HepG2 (cell line): ENCODE data around the gene FCHSD1. TPM values are rescaled to one million over a fixed set of nuclear protein-coding genes. Genes with fewer than 3 reads are reported as not detected.
A peak's percentile ranks its signal among the peaks of the same experiment; 100 is the strongest.

Source experiments
- ATAD3A ChIP-seq: sonication (generic); formaldehyde crosslinking; IDR thresholded peaks from 2 replicates; pipeline ENCODE4 v1.4.0; 2020; ENCODE audit warnings: missing genetic modification reagents
- FOXJ3 ChIP-seq: sonication (generic); formaldehyde crosslinking; IDR thresholded peaks from 2 replicates; pipeline ENCODE4 v1.4.0; 2020; ENCODE audit warnings: missing genetic modification reagents, mild to moderate bottlenecking, borderline replicate concordance
- FOXM1 ChIP-seq: sonication (generic); formaldehyde crosslinking; IDR thresholded peaks from 2 replicates; pipeline ENCODE4 v1.5.0; 2020; ENCODE audit warnings: missing genetic modification reagents
- GPN1 ChIP-seq: sonication (generic); formaldehyde crosslinking; IDR thresholded peaks from 2 replicates; pipeline ENCODE4 v1.5.1; 2020; ENCODE audit warnings: missing genetic modification reagents, borderline replicate concordance
- KLF11 ChIP-seq: IDR thresholded peaks from 2 replicates; pipeline ENCODE4 v1.6.1; 2016; ENCODE audit warnings: missing compliant biosample characterization
- MAFG ChIP-seq: sonication (generic); formaldehyde crosslinking; IDR thresholded peaks from 2 replicates; pipeline ENCODE4 v1.5.1; 2020; ENCODE audit warnings: mild to moderate bottlenecking, missing genetic modification reagents
- MEF2D ChIP-seq: sonication (generic); formaldehyde crosslinking; IDR thresholded peaks from 2 replicates; pipeline ENCODE4 v1.5.1; 2020; ENCODE audit warnings: mild to moderate bottlenecking, missing genetic modification reagents
- NCOA5 ChIP-seq: sonication (generic); formaldehyde crosslinking; IDR thresholded peaks from 2 replicates; pipeline ENCODE4 v1.4.0; 2020; ENCODE audit warnings: missing genetic modification reagents
- NR1H2 ChIP-seq: sonication (generic); formaldehyde crosslinking; IDR thresholded peaks from 2 replicates; pipeline ENCODE4 v1.8.1; 2022; ENCODE audit warnings: low read depth, missing genetic modification reagents, borderline replicate concordance
- PLRG1 ChIP-seq: fragments of 450-650 bp; conservative IDR thresholded peaks from 2 replicates; pipeline ENCODE4 v1.6.1; 2016
- RORA ChIP-seq: sonication (generic); formaldehyde crosslinking; IDR thresholded peaks from 2 replicates; pipeline ENCODE4 v1.5.0; 2020; ENCODE audit warnings: mild to moderate bottlenecking, missing genetic modification reagents, moderate library complexity
- SALL1 ChIP-seq: sonication (generic); formaldehyde crosslinking; IDR thresholded peaks from 2 replicates; pipeline ENCODE4 v1.8.0; 2022; ENCODE audit warnings: mild to moderate bottlenecking, missing genetic modification reagents
- SMAD3 ChIP-seq: sonication (generic); formaldehyde crosslinking; IDR thresholded peaks from 2 replicates; pipeline ENCODE4 v1.4.0; 2020; ENCODE audit warnings: missing genetic modification reagents
- SP1 ChIP-seq, 2 experiments: fragments of 450-650 bp in 1 of 2; sonication (generic) in 1 of 2; formaldehyde crosslinking in 1 of 2; IDR thresholded peaks; 2 replicates each; pipeline versions ENCODE4 v1.4.0 to v1.6.1; 2016 to 2020; ENCODE audit warnings: missing genetic modification reagents in 1 of 2
- SP4 ChIP-seq: sonication (generic); formaldehyde crosslinking; IDR thresholded peaks from 2 replicates; pipeline ENCODE4 v1.8.1; 2023; ENCODE audit warnings: mild to moderate bottlenecking, missing genetic modification reagents
- TEAD3 ChIP-seq: optimal IDR thresholded peaks from 2 replicates; pipeline ENCODE3; 2016; ENCODE audit warnings: borderline replicate concordance
- ZBTB20 ChIP-seq: sonication (generic); formaldehyde crosslinking; IDR thresholded peaks from 2 replicates; pipeline ENCODE4 v1.8.1; 2023; ENCODE audit warnings: missing genetic modification reagents, low read depth, mild to moderate bottlenecking, borderline replicate concordance
- ZBTB39 ChIP-seq: sonication (generic); formaldehyde crosslinking; IDR thresholded peaks from 2 replicates; pipeline ENCODE4 v1.5.0; 2020; ENCODE audit warnings: missing genetic modification reagents
- ZBTB8A ChIP-seq: sonication (generic); formaldehyde crosslinking; IDR thresholded peaks from 2 replicates; pipeline ENCODE4 v1.4.0; 2020; ENCODE audit warnings: mild to moderate bottlenecking, low read depth, missing genetic modification reagents, borderline replicate concordance
- ZNF17 ChIP-seq: sonication (generic); formaldehyde crosslinking; IDR thresholded peaks from 2 replicates; pipeline ENCODE4 v1.5.0; 2020; ENCODE audit warnings: mild to moderate bottlenecking, missing genetic modification reagents
- ZNF205 ChIP-seq: IDR thresholded peaks from 2 replicates; pipeline ENCODE4 v1.6.1; 2018; ENCODE audit warnings: missing biosample characterization, missing genetic modification reagents
- ZNF234 ChIP-seq: sonication (generic); formaldehyde crosslinking; conservative IDR thresholded peaks from 2 replicates; pipeline ENCODE4 v1.5.1; 2020; ENCODE audit warnings: mild to moderate bottlenecking, missing genetic modification reagents
- ZNF431 ChIP-seq: sonication (generic); formaldehyde crosslinking; IDR thresholded peaks from 2 replicates; pipeline ENCODE4 v1.9.0; 2022; ENCODE audit warnings: missing genetic modification reagents, low read depth, mild to moderate bottlenecking, borderline replicate concordance
- ZNF7 ChIP-seq: IDR thresholded peaks from 2 replicates; pipeline ENCODE4 v1.6.1; 2016; ENCODE audit warnings: missing biosample characterization, missing genetic modification reagents
- ZSCAN21 ChIP-seq: sonication (generic); formaldehyde crosslinking; IDR thresholded peaks from 2 replicates; pipeline ENCODE4 v1.8.0; 2022; ENCODE audit warnings: mild to moderate bottlenecking, missing genetic modification reagents, moderate library complexity, borderline replicate concordance
- polyA plus RNA-seq, 8 experiments: library from polyadenylated mRNA; depleted of rRNA in 3 of 8; stranded (reverse) in 7 of 8; unstranded in 1 of 8; fragments of >200 nt; fragmentation: Illumina TruSeq in 4 of 8; extraction: Trizol in 4 of 8; gene quantifications; 2 replicates each; pipeline versions ENCODE4 v1.2.1 to v1.2.3, GENCODE V29; 2011 to 2016; ENCODE audit warnings: low read depth in 4 of 8, missing spikeins in 1 of 8, mixed read lengths in 1 of 8; ENCODE audit not compliant: insufficient read depth in 1 of 8
- total RNA-seq, 5 experiments: library from RNA; depleted of rRNA; stranded (reverse); fragments of >200 nt; fragmentation: Illumina TruSeq; extraction: Trizol; gene quantifications; 2 replicates each; pipeline ENCODE4 v1.2.3, GENCODE V29; 2016; ENCODE audit warnings: low read depth in 1 of 5
- TF ChIP-seq, protein P1 (sequence below), 2 experiments: sonication (generic) in 1 of 2; formaldehyde crosslinking in 1 of 2; IDR thresholded peaks; 2 replicates each; pipeline versions ENCODE4 v1.4.0 to v1.6.1; 2018 to 2020; ENCODE audit warnings: missing genetic modification reagents in 2 of 2, borderline replicate concordance in 1 of 2, low read depth in 1 of 2, mild to moderate bottlenecking in 1 of 2, missing biosample characterization in 1 of 2
- TF ChIP-seq, protein P2 (sequence below): sonication (generic); formaldehyde crosslinking; IDR thresholded peaks from 2 replicates; pipeline ENCODE4 v1.8.0; 2022; ENCODE audit warnings: mild to moderate bottlenecking, missing genetic modification reagents; ENCODE audit not compliant: insufficient replicate concordance

The FCHSD1 gene
- total and polyA plus RNA-seq, 2 of the 13 experiments (the other 11 are each of a cell fraction or from before 2014, with no cell fraction given) = 5.5 to 15.4 TPM

DNA sequence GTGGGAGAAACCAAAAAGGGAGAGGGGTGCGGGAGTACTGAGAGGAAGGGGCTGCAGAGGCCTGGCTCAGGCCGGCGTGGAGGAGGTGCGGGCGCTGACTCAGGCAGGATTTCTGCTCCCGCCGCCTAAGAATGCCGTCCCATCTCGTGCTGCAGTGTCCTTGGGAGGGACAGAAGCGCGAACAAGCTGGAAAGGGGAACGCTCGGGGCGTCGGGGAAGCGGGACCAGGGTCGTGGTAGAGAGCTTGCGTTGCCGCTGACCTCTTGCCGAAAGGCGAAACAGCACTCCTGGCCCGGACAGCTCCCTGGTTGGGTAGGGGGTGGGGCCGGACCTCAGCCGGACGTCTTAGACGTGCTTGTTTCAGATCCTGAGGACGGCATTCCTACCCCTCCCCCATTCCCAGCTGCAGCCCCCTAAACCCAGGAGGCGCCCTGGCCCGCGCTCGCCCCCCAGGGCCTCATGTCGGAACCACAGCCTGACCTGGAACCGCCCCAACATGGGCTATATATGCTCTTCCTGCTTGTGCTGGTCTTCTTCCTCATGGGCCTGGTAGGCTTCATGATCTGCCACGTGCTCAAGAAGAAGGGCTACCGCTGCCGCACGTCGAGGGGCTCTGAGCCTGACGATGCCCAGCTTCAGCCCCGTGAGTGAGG, 13.3 kb downstream of the FCHSD1 start (continued):
- TF ChIP-seq ZBTB39 (CRISPR knock-in tag) = no peak
- no peak for TF ChIP-seq ZBTB8A
- no peak for TF ChIP-seq ZNF7 (CRISPR knock-in tag)
- TF ChIP-seq ZNF431 (CRISPR knock-in tag) = no peak
- TF ChIP-seq MEF2D (CRISPR knock-in tag) = no peak
- TF ChIP-seq SALL1 (CRISPR knock-in tag) = no peak
- TF ChIP-seq GPN1 (CRISPR knock-in tag) = no peak
- TF ChIP-seq SP4 (CRISPR knock-in tag) = no peak
- TF ChIP-seq, protein P1, sequence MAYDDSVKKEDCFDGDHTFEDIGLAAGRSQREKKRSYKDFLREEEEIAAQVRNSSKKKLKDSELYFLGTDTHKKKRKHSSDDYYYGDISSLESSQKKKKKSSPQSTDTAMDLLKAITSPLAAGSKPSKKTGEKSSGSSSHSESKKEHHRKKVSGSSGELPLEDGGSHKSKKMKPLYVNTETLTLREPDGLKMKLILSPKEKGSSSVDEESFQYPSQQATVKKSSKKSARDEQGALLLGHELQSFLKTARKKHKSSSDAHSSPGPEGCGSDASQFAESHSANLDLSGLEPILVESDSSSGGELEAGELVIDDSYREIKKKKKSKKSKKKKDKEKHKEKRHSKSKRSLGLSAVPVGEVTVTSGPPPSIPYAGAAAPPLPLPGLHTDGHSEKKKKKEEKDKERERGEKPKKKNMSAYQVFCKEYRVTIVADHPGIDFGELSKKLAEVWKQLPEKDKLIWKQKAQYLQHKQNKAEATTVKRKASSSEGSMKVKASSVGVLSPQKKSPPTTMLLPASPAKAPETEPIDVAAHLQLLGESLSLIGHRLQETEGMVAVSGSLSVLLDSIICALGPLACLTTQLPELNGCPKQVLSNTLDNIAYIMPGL (CRISPR knock-in tag; IDR thresholded peaks at IDR 0.05; ENCODE audit: borderline replicate concordance in 1 of 2, low read depth in 1 of 2) = peak in 1 of 2 experiments; percentile 78; a peak in 1 of 4 replicates
- 0 out of 2 replicates have a peak, but pooled peaks have one; percentile 31 for TF ChIP-seq ZNF205 (CRISPR knock-in tag)
- TF ChIP-seq NR1H2 (CRISPR knock-in tag) = no peak
- no peak for TF ChIP-seq ZBTB20 (CRISPR knock-in tag)
- no peak for TF ChIP-seq PLRG1
- TF ChIP-seq ATAD3A (CRISPR knock-in tag) = no peak
- peak; percentile 65; the same call in 1 of the 2 replicates for TF ChIP-seq ZSCAN21 (CRISPR knock-in tag)
- TF ChIP-seq ZNF234 (CRISPR knock-in tag) = no peak
- no peak for TF ChIP-seq FOXJ3 (CRISPR knock-in tag)
- TF ChIP-seq KLF11 (CRISPR knock-in tag) = no peak
- TF ChIP-seq FOXM1 (CRISPR knock-in tag) = no peak
- TF ChIP-seq, protein P2, sequence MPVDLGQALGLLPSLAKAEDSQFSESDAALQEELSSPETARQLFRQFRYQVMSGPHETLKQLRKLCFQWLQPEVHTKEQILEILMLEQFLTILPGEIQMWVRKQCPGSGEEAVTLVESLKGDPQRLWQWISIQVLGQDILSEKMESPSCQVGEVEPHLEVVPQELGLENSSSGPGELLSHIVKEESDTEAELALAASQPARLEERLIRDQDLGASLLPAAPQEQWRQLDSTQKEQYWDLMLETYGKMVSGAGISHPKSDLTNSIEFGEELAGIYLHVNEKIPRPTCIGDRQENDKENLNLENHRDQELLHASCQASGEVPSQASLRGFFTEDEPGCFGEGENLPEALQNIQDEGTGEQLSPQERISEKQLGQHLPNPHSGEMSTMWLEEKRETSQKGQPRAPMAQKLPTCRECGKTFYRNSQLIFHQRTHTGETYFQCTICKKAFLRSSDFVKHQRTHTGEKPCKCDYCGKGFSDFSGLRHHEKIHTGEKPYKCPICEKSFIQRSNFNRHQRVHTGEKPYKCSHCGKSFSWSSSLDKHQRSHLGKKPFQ (CRISPR knock-in tag) = no peak
- TF ChIP-seq MAFG (CRISPR knock-in tag) = no peak
- TF ChIP-seq NCOA5 (CRISPR knock-in tag) = no peak
- TF ChIP-seq TEAD3 (CRISPR knock-in tag) = no peak
- TF ChIP-seq ZNF17 (CRISPR knock-in tag) = no peak
- TF ChIP-seq SP1 (IDR thresholded peaks at IDR 0.05) = no peak
- TF ChIP-seq SP1 (CRISPR knock-in tag; IDR thresholded peaks at IDR 0.05) = peak; percentile 11; the same call in 1 of the 2 replicates
- TF ChIP-seq SMAD3 (CRISPR knock-in tag) = no peak
- no peak for TF ChIP-seq RORA (CRISPR knock-in tag)
